CD4-positive, alpha-beta T cell (primary cell): Measurements from ENCODE around the gene ZNF385C. TPM values are rescaled to one million over a fixed set of nuclear protein-coding genes. Genes with fewer than 3 reads are reported as not detected.

ENCODE experiments used
- ATAC-seq: fragments of 200-7000 bp; cut with Tn5 transposase; one replicate; pipeline ENCODE4 v1.10.0; 2022; ENCODE audit warnings: mild to moderate bottlenecking; ENCODE audit not compliant: poor library complexity
- CTCF ChIA-PET: fragments of 350-600 bp; sonication (Branson Sonifier 250); formaldehyde crosslinking; loops from one replicate; lab custom pipeline; 2021; ENCODE audit warnings: antibody characterized with exemption, inconsistent platforms; lab: Charles Lee
- POLR2A ChIA-PET: fragments of 350-600 bp; sonication (Branson Sonifier 250); formaldehyde crosslinking; loops from one replicate; lab custom pipeline; 2021; ENCODE audit warnings: antibody characterized with exemption, inconsistent platforms; lab: Charles Lee
- DNase-seq, 14 experiments: peaks; one replicate each; pipeline ENCODE4 v3.0.0-alpha.2; 2013 to 2020; ENCODE audit warnings: mixed read lengths in 2 of 14
- H3K27ac ChIP-seq, 2 donors: one replicate each; pipeline versions ENCODE4 v1.5.1 to v1.7.0; 2013; ENCODE audit warnings: low read length in 2 of 2, low read depth in 1 of 2, mild to moderate bottlenecking in 1 of 2
- H3K27me3 ChIP-seq, 2 experiments: 1 replicate in 1 of 2; 2 replicates in 1 of 2; pipeline versions ENCODE4 v1.6.1 to v1.7.0; 2013; ENCODE audit warnings: low read length in 2 of 2, control low read depth in 1 of 2, mild to moderate bottlenecking in 1 of 2, moderate library complexity in 1 of 2; ENCODE audit not compliant: insufficient read depth in 2 of 2, control insufficient read depth in 1 of 2
- H3K36me3 ChIP-seq: one replicate; pipeline ENCODE4 v1.6.1; 2013; ENCODE audit warnings: low read length, control low read depth; ENCODE audit not compliant: insufficient read depth
- H3K4me1 ChIP-seq: one replicate; pipeline ENCODE4 v1.6.1; 2013; ENCODE audit warnings: low read length, control low read depth; ENCODE audit not compliant: insufficient read depth
- H3K4me3 ChIP-seq: one replicate; pipeline ENCODE4 v1.5.1; 2013; ENCODE audit warnings: mild to moderate bottlenecking, low read length, moderate library complexity
- H3K9me3 ChIP-seq, 2 experiments: 1 replicate in 1 of 2; 2 replicates in 1 of 2; pipeline versions ENCODE4 v1.6.1 to v1.7.0; 2013; ENCODE audit warnings: low read length in 2 of 2, mild to moderate bottlenecking in 2 of 2, control low read depth in 1 of 2, moderate library complexity in 1 of 2; ENCODE audit not compliant: control insufficient read depth in 1 of 2, insufficient read depth in 1 of 2
- H3K27ac Mint-ChIP-seq: one replicate; pipeline ENCODE4 v1.8.0; 2020; ENCODE audit warnings: mixed read lengths
- H3K27me3 Mint-ChIP-seq: one replicate; pipeline ENCODE4 v1.8.0; 2021; ENCODE audit warnings: mixed read lengths
- H3K36me3 Mint-ChIP-seq: one replicate; pipeline ENCODE4 v1.8.0; 2021; ENCODE audit warnings: low read depth, mixed read lengths
- H3K4me1 Mint-ChIP-seq: one replicate; pipeline ENCODE4 v1.8.0; 2021; ENCODE audit warnings: low read depth, mixed read lengths
- H3K4me3 Mint-ChIP-seq: one replicate; pipeline ENCODE4 v1.8.0; 2020; ENCODE audit warnings: mild to moderate bottlenecking, mixed read lengths
- H3K9me3 Mint-ChIP-seq: one replicate; pipeline ENCODE4 v1.8.0; 2020; ENCODE audit warnings: mixed read lengths
- CTCF ChIP-seq: fragments of 200-600 bp; IDR thresholded peaks from one replicate; pipeline ENCODE4 v1.8.0; 2022; ENCODE audit warnings: antibody characterized with exemption, mild to moderate bottlenecking
- intact Hi-C, 2 experiments: fragments of 100-400 bp; cut with DNase I in 1 of 2; cut with micrococcal nuclease in 1 of 2; formaldehyde crosslinking; loops; one replicate each; pipeline versions ENCODE4 v1.15.1 to v1.9.0; 2023 to 2025; cut with DNase I, micrococcal nuclease
- total RNA-seq, 174 experiments: library from RNA in 2 of 174; stranded (reverse) in 2 of 174; gene quantifications; one replicate each; pipeline ENCODE4 v1.2.3 and lab custom pipeline; 2021 to 2026

The ZNF385C gene
- total RNA-seq, 2 experiments from 2014 or later, result 0.20 TPM; not detected in 1

- Histone ChIP-seq H3K36me3 (peaks cover 32% of the 10 kb centered on the region), H3K4me3 (no peak overlapping the region), H3K27me3 (no peaks in the 10 kb centered on the region), H3K9me3 (no peaks in the 10 kb centered on the region), H3K27ac (no peak overlapping the region), H3K4me1 (peaks cover 28% of the 10 kb centered on the region)
- intact Hi-C loops, result loop anchor here (5.0 kb wide), 1 partner anchor 381 kb away; no protein-coding TSS in a partner anchor
- POLR2A ChIA-PET, result no interaction called here
- peaks cover 27% of the 10 kb centered on the region for H3K36me3 Mint-ChIP-seq
- no peaks in the 10 kb centered on the region for H3K27me3 Mint-ChIP-seq
- H3K27ac Mint-ChIP-seq, result no peak overlapping the region
- ATAC-seq (peak; percentile 31), DNase-seq (peak in 8 of 14 experiments; percentile 27 to 68 (median 42))
- peaks cover 32% of the 10 kb centered on the region for H3K4me1 Mint-ChIP-seq
- peak; percentile 33 for TF ChIP-seq CTCF
- no peaks in the 10 kb centered on the region for H3K9me3 Mint-ChIP-seq
- H3K4me3 Mint-ChIP-seq, result peak overlapping the region; percentile 68
- CTCF ChIA-PET, result no interaction called here
Measured at GRCh38 chr17:42118545-42118944, 20.3 kb upstream of the ZNF385C start.

- ATAC-seq, result no peak
- Mint-ChIP-seq H3K4me3 (peak overlapping the region; percentile 68), H3K27me3 (no peaks in the 10 kb centered on the region), H3K9me3 (no peaks in the 10 kb centered on the region), H3K27ac (no peak overlapping the region), H3K4me1 (peaks cover 32% of the 10 kb centered on the region), H3K36me3 (peaks cover 27% of the 10 kb centered on the region)
- Histone ChIP-seq H3K27ac (no peak overlapping the region), H3K4me3 (no peak overlapping the region), H3K9me3 (no peaks in the 10 kb centered on the region), H3K27me3 (no peaks in the 10 kb centered on the region), H3K4me1 (peaks cover 32% of the 10 kb centered on the region), H3K36me3 (peaks cover 32% of the 10 kb centered on the region)
- no peak for DNase-seq
- intact Hi-C loops, result loop anchor here (5.0 kb wide), 1 partner anchor 381 kb away; no protein-coding TSS in a partner anchor
- POLR2A ChIA-PET, result no interaction called here
- TF ChIP-seq CTCF, result no peak
- CTCF ChIA-PET, result no interaction called here
Measured at GRCh38 chr17:42118126-42118510, 19.8 kb upstream of the ZNF385C start.

DNA sequence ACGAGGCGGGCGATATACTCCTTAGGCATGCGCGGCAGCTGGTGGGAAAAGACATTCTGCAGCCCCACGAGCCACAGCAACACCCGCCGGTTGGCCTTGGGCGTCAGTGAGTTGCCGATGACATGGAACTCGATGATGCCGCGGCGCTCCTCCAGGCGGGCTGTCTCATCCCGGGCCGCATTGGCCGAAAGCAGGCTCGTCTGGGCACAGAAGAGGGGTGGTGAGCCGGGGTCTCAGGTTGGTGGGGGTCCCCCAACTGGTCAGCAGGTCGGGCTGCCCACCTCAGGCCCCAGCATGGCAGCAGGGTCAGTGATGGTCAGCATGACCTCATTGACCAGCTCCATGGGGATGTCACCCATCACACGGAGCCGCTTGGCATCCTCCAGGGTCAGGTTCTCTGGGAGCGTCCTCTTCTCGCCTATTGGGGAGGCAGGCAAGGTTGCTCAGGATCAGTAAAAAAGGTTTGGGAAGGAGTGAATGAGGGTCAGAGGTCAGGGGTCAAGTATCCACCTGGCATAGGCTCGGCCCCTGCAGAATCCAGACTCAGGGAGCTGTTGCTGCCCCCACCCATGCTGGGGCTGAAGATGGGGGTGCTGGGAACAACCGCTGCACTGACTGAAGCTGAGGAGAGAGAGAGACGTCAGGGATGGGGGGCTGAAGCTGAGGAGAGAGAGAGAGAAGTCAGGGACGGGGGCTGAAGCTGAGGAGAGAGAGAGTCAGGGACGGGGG lies 19.3 kb upstream of the ZNF385C start:
- H3K9me3 ChIP-seq, result no peaks in the 10 kb centered on the region
- intact Hi-C loops, result loop anchor here (5.0 kb wide), 1 partner anchor 380 kb away; no protein-coding TSS in a partner anchor
- Mint-ChIP-seq H3K4me3 (peak overlapping the region; percentile 47), H3K4me1 (peaks cover 35% of the 10 kb centered on the region), H3K27ac (no peak overlapping the region), H3K27me3 (no peaks in the 10 kb centered on the region), H3K9me3 (no peaks in the 10 kb centered on the region), H3K36me3 (peaks cover 30% of the 10 kb centered on the region)
- ATAC-seq (no peak), DNase-seq (peak in 1 of 14 experiments; percentile 43)
- TF ChIP-seq CTCF, result no peak
- H3K4me1 ChIP-seq, result peaks cover 38% of the 10 kb centered on the region
- H3K27me3 ChIP-seq, result no peaks in the 10 kb centered on the region
- POLR2A ChIA-PET, result no interaction called here
- H3K27ac ChIP-seq, result no peak overlapping the region
- H3K36me3 ChIP-seq, result peaks cover 32% of the 10 kb centered on the region
- H3K4me3 ChIP-seq, result no peak overlapping the region
- CTCF ChIA-PET, result no interaction called here
